GM21576 (cell line): ENCODE data around the gene WASF2.
A peak's percentile ranks its signal among the peaks of the same experiment; 100 is the strongest.
"Not testable (repeated sequence)": the region's sequence is repeated elsewhere in the genome, so short reads cannot be mapped to it uniquely, and the experiment has no call there.

ENCODE experiments used
- ATAC-seq: cut with Tn5 transposase; IDR thresholded peaks from one replicate; pipeline ENCODE4 v1.9.1; 2021; ENCODE audit warnings: mild to moderate bottlenecking, moderate library complexity; ENCODE audit not compliant: unreplicated experiment

Gene WASF2

DNA sequence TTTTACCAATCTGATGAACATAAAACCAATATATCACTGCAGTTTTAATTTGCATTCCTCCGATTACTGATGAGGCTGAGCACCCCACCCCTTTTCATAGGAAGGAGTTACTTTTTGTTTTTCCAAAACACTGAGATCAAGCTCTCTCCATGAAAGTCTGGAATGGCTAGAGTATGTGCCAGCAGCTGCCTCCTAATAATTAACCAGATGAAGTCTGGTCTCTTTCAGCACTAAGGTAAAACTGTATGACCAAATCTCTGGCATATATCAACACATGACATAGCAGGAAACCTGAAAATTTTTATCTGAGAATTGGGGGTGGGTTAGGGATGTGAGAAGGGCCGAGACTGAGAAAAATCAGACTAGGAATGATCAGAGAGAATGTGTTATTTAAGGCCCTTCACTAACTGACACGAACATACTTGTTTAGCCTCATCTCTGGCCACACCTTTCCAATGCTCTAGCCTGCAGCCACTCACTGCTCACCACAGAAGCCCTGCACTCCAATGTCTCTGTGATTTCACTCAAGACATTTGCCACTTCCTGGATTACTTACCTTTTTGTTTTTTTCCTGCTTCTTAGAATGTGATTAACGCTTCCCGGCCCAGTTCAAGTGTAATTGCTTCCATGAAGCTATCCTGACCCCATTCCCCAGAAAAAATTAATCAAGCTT lies 34.7 kb downstream of the WASF2 start:
- ATAC-seq, result no peak

DNA sequence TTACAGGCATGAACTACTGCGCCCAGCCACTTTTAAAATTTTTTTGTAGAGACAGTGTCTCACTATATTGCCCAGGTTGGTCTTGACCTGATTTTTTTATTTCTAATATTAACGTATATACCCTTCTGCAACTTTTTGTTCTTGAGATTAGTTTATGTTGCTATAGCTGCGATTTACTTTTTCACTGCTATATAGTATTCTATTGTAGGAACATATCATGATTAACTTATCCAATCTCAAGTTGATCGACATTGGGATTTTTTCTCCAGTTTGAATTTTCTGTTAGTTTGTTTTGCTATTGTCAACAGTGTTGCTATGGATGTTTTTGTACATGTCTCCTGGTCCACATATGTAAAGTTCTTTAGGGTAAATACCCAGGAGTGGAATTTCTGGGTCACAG lies 35.4 kb downstream of the WASF2 start:
- no peak for ATAC-seq

DNA sequence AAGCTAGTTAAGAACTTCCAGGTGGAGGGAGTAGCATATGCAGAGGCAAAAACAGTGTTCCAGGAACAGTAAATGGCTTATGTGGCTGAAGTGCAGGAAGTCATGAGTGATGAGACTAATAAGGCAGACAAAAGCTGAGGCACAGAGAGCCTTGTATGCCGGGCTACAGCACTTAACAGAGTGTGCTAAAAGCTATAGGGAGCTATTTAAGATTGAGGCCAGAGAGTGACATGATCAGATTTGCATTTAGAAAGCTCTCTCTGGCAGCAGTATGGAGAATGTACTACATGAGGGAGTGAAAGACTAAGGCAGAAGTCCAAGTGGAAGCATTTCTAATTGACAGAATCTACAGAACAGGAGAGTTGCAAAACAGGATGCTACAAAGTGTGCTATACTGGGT lies 38.6 kb downstream of the WASF2 start:
- ATAC-seq, result no peak

DNA sequence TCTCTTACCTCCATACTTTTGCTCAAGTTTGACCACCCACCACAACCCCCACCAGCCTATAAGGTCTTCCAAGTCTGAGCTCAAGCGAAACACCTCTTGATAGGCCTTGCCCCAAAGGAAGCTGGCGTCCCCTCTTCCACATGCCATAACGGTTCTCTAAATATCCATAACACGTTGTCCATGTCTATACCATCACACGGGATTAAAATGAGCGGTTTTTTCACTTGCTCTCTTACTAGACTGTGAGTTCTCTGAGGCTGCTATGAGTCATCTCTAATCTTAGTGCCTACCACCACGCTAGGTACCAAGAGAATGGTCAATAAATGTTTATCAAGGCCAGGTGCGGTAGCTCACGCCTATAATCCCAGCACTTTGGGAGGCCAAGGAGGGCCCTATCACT lies 41.0 kb downstream of the WASF2 start:
- no peak for ATAC-seq

DNA sequence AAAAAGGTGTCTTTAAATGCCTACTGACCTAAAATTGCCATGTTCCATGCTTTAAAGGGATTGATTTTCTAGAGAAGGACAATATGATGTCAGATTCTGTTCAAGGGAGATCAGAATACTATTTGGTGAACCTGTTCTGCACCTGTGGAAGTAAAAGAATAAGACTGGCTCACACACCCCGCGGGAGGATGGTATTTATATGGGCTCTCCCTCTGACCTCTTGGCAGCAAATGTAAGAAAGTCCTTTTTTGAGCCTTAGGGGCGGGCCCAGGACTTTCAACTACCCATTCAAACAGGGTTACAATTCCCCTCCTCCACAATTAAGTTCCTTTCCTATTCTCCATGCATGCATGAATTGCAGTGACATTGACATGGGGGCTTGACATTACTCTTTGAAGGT lies 42.1 kb downstream of the WASF2 start:
- no peak for ATAC-seq

DNA sequence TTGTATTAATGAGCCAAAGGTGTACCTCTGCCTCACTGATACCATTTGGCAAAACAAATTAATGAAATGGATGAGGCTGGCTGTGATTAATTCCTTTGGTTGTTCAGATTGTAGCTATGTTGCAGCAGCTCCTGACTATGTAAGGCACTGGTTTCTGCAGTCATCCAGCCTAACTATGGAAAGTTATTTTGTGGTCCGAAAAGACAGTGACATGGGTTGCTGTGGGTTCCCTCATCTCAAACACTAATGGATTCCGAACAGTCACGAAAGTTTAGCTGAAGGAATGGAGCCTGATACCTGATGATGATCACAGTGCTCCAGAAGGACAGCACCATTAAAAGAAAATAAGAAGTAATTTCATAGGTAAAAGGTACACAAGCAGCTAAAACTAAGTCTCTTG lies 42.6 kb downstream of the WASF2 start:
- ATAC-seq, result no peak

DNA sequence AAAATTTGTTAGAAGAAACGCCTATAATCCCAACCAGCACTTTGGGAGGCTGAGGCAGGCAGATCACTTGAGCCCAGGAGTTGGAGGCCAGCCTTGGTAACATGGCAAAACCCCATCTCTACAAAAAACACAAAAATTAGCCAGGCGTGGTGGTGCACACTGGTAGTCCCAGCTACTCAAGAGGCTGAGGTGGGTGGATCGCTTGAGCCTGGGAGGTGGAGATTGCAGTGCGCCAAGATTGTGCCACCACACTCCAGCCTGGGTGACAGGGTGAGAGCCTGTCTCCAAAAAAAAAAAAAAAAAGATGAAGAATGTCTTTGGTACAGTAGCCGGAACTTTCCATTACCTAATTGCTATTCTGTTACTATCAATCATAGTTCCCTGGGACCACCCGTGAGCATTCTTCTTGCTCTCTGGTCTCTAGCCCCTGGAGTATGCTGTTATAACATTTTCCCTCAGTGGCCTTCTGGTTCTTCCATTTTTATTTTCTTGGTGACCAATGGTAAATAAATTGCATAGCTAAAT lies 43.4 kb downstream of the WASF2 start:
- no peak for ATAC-seq

DNA sequence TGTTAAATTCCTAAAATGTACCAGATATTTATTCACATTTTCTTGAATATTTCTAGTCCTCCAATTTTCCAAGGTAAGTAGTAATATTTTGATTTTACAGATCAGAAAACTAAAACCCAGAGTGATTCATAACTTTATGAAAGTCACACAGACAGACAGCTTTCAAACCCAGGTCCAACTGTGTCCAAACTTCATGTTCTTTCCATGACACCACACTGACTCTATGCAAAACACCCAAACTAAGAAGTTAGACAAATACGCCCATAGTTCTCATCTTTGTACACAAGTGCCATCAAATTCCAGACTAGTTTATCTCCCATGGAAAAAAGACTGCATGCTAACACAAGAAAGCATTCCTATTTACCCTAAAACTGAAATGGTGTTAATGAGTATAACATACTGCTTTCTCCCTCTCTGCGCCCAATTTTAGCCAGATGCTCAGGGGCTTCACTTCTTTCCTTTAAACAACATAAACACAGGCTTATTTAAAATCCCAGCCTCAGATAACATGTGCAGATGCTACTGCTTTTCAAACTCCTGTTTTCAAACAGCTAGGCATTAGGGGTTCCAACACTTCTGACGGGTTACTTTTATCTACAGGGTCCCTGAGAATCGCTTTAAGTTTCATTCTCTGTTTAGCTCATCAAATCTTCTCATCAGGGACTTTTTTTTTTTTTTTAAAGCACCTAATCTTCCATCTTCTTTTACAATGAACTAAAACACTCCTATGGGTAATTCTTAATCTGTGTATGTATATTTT lies 44.6 kb downstream of the WASF2 start:
- peak; percentile 43 for ATAC-seq

DNA sequence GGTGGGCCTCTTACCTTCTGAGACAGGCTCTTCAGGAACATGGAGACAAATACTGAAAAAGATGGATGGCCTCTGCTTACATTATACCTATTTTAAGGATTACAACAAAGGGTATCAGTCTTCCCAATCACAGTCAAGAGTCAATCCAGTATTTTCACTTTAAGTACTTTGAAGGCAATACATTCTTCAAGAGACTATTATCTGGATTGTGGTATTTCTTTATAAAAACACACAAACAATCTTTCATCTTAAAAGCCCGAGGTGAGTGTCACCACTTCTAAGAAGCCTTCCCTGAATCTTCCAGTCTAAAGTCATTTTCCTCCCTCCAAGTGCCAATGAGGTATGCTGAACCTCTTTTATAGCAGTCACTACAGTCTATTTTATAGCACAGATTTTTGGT lies 45.3 kb downstream of the WASF2 start:
- no peak for ATAC-seq

DNA sequence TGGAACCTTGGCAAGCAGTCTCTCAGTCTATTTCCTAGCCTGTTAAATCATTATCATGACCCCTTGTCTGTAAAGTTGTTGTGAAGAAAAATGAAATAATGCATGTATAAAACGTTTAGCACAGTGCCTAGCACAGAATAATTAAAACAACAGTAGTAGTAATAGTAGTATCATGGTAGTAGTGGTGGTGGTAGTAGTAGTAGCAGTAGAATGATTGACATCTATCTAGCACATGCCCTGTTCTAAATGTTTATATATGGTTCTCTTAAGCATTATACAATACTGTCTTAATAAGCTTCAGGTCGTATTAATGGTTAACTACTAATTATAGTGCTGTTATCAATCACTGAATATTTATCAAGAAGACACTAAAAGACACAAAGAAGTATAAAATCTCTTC lies 50.8 kb downstream of the WASF2 start:
- no peak for ATAC-seq

DNA sequence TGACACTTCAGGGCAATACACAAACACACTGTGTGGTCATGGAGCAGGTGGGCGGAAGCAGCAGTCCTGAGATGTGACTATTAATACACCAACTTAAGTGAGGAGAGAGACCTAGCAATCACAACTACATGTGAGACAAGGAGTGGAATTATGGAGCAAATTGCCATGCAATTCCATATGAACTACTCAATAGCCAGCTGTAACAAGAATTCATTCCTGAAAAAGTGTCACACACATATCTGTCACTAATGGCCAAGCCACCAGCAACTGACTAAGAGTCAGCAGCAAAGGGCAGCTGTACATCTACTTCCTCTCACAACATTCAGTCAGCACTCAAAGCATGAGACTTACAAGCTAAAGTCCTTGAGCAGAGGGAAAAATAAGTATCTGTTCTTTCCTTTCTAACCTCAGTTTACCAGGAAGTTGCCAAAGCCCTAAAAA lies 51.3 kb downstream of the WASF2 start:
- ATAC-seq, result no peak

DNA sequence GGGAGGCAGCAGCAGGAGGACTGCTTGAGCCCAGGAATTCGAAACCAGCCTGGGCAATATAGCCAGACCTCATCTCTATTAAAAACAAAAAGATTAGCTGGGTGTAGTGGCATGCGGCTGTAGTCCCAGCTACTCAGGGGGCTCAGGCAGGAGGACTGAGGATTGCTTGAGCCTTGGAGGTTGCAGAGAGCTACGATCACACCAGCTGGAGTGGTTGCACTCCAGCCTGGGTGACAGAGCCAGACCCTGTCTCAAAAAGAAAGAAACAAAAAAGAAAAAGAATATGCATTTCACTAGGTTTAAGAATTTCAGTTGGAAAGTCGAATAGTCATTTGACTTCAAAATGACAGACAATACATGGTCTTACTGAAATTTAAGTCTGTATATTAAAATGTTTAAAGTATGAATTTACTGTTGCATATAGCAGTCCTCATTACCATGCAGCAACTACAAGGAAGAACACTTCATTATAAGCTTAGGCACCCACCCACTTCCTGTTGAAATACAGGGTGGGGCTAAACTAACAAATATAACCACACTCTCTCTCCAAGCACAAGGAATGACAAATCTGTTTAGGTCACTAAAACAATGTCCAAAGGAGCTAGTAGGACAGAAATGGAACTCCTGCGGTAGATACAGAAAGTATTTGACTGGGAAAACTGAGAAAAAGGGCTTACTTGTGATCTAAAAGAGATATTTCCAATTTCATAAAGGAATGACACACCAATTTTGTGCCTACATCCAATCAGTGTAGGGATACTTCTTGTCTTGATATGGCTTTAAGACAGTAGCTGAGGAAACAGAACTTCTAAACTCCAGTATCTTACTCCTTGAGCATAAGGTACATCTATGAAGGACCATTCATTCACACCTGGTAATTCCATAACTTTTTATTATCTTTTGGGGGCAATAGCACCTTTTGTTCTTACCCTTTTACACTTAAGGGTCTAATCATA lies 53.5 kb downstream of the WASF2 start:
- ATAC-seq, result no peak

DNA sequence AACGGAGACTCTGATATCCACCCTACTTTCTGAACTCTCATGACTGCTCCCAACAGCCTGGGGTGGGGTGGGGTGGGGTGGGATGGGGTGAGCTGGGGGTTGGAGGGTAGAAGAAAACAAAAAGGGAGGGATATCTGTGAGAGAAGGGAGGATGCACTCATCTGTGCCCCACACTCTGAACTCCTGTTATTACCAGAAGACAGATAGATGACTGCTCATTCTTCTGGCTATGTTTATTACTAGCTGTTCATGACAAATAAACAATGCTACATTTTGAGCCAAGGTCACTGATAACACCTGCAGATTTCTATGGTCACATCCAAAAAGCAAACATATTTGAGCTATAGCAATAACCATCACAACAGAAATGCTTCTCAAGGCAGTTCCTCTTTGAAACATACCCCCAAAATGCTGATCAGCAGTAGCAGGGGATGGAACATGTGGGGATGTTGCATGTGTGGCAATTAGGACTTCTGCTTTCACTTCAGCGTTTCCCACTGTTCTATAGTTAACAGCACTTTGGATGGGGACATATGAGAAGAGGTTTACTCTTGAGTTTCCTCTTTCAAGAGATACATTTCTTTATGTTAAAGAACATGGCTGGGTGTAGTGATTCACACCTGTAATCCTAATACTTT lies 54.3 kb downstream of the WASF2 start:
- ATAC-seq, result no peak

DNA sequence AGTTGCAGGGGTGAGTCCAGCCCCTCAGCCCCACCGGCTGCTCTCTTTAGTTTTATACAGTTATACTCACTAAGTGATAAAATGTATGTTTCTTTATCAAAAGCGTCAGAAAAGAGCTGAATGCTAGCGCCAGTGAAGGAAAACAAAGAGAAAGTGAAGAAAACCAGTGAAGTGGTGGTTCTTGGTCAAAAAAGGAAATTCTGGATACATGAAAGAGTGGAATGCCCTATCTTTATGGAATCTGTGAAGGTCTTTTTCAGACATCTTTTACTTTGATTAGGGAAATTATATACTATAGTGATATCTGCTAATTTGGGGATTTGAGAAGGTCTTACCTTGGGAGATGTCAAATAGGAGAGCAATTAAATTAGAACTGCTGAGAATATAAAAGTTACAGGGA lies 56.3 kb downstream of the WASF2 start:
- ATAC-seq, result no peak

DNA sequence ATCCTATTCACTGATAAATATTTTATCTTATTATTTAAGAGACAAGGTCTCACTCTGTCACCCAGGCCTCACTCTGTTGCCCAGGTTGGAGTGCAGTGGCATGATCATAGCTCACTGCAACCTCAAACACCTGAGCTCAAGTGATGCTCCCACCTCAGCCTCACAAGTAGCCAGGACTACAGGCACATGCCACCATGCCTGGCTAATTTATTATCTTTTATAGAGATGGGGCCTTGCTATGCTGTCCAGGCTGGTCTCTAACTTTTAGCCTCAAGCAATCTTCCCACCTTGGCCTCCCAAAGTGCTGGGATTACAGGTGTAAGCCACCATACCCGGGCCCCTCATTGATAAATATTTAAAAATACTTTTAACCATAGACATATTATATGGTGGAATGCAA lies 57.2 kb downstream of the WASF2 start:
- not testable (repeated sequence) for ATAC-seq

DNA sequence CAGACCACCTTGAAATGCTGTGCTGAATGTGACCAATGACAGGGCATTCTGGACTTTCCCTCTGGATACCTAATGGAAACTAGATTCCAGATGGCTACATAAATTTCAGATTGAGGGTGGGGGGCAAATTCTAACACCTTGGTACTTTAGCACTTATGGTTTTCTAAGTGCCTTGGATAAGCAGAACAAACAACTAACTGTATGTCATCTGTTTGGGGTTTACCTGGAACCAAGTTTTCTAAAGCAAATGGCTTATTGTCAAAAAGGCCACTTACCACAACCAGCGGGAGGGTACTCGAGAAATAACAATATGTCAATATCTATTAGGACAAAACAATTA lies 58.4 kb downstream of the WASF2 start:
- ATAC-seq, result no peak

DNA sequence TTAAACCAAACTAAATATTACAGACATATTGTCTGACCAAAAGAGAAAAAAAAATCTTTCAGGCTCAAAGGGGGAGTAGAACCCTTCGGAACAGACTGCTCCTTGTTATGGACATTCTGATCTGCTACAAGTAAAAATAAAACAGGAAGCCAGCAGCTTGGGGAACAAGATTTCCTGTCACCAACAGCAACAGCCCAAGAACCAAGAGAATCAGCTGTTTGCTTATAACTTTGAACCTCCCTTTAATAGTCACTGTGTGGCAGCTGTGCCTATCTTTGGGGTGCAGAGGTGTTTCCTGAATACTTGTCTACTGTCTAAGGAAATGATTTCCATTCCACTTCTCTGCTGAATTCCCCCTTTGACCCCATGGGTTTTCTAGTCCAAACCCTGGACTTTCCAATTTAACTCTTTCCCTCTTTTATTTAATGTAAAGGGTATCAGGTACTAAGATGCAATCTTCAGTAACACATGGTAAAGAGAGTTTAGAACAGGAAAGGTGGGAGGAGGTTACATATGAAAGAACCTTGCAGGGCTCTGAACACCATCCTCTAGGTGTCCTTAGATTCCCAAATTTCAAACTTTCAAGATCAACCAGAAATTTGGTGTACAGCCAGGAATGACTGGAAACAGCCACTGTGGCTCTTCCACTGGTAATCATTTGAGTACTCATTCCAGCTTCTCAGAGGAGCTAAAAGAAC lies 58.9 kb downstream of the WASF2 start:
- no peak for ATAC-seq

DNA sequence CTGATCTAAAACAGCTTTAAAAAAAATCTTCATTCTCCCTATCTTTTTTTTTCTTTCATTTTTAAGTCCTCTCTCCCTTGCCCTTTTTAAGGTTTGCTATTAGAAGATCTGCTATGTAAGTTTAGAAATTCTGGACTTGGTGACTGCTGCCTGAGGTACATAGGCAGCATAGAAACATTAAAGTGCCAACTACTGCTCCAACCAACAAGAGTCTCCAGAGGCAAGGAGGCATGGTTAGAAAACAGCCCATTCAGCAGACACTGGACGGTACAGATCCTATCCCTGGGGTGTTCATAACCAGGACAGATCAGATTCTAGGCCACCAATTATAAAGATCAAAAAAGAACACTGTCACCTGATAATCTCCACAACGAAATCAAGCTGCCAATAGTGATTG lies 60.9 kb downstream of the WASF2 start:
- no peak for ATAC-seq

DNA sequence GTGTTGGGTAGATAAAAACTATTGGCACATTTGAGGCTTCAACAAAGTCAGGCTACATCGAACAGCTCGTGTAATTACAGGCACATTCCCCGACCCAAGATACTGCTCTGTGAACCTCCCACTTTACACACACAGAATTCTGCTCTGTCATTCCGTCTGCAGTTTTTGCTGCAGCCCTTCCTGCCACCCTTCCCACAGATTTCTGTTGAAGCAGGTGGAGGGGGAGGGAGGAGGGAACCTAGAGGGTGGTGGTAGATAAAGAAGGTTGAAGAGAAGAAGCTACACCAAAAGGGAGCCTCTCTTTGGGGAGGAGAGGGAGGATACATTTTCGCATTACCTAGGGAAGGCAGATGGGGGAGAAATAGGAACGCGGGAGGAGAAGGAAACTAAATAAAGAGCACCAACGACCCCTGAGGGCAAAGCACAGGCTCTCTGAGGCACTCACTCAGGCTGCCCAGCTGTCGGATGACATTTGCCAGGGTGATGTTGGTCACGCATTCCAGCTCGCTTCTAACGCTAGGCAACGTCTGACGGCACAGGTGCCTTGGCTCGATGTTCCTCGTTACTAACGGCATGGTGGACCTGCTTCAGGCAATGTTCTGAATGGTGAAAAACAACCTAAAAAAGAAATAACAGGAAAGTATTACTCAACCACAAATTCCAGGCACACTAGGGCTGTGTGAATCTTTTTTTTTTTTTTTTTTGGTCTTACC lies 61.5 kb downstream of the WASF2 start:
- no peak for ATAC-seq

DNA sequence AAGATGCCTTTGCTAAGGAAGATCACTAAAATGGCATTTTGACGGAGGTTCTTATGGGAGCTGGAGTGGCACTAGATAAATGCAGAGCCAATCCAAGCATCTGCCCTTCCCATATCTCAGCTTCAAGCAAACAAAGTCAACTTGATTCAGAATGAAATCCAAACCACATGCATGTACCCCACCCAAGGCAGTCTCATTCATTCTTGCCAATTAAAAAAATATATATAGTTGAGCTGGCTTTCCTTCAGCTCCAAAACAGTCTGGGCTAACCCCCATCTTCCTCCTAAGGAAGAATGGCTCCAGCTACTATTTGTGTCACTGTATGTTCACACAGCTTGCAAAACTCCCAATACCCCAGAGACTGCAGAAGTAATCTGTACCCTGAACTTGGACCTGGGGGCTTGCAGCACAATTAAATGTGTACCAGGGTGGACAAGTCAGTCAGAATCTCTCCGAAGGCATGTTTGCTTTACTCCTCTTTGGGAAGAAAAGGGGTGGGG lies 62.1 kb downstream of the WASF2 start:
- ATAC-seq, result no peak
